Measurements from ENCODE around the gene ZMIZ2.

The ZMIZ2 gene

GRCh38 chr7:44750921-44751571 lies 2.4 kb downstream of the ZMIZ2 start:
- DNase-seq (ENCODE audit: low read depth, low spot score), result no peak

GRCh38 chr7:44752822-44753221 lies 4.2 kb downstream of the ZMIZ2 start:
- DNase-seq (ENCODE audit: low read depth, low spot score), result no peak
- no peak overlapping the region for H3K4me3 ChIP-seq (ENCODE audit: low read depth, low read length)
- no peak for TF ChIP-seq CTCF (IDR thresholded peaks at IDR 0.05; ENCODE audit: low read depth, low read length)
- in situ Hi-C loops (cut with HindIII; ENCODE audit: low sequenced_read_pairs), result no loop called here

More at GRCh38 chr7:44750921-44751571, 2.4 kb downstream of the ZMIZ2 start:
- in situ Hi-C loops (cut with HindIII; ENCODE audit: low sequenced_read_pairs), result no loop called here
- no peak for TF ChIP-seq CTCF (IDR thresholded peaks at IDR 0.05; ENCODE audit: low read depth, low read length)
- H3K4me3 ChIP-seq (ENCODE audit: low read depth, low read length), result no peak overlapping the region

GRCh38 chr7:44754802-44755697 lies 6.4 kb downstream of the ZMIZ2 start:
- no peak for TF ChIP-seq CTCF (IDR thresholded peaks at IDR 0.05; ENCODE audit: low read depth, low read length)
- no peak for DNase-seq (ENCODE audit: low read depth, low spot score)
- H3K4me3 ChIP-seq (ENCODE audit: low read depth, low read length), result no peak overlapping the region
- in situ Hi-C loops (cut with HindIII; ENCODE audit: low sequenced_read_pairs), result no loop called here

- H3K4me3 ChIP-seq (ENCODE audit: low read depth, low read length), result no peak overlapping the region
- in situ Hi-C loops (cut with HindIII; ENCODE audit: low sequenced_read_pairs), result no loop called here
Measured at GRCh38 chr7:44755698-44756627, 7.3 kb downstream of the ZMIZ2 start.

GRCh38 chr7:44756904-44757303 lies 8.3 kb downstream of the ZMIZ2 start:
- in situ Hi-C loops (cut with HindIII; ENCODE audit: low sequenced_read_pairs), result no loop called here
- H3K4me3 ChIP-seq (ENCODE audit: low read depth, low read length), result no peak overlapping the region
- TF ChIP-seq CTCF (IDR thresholded peaks at IDR 0.05; ENCODE audit: low read depth, low read length), result no peak
- no peak for DNase-seq (ENCODE audit: low read depth, low spot score)

More at GRCh38 chr7:44755698-44756627, 7.3 kb downstream of the ZMIZ2 start:
- no peak for DNase-seq (ENCODE audit: low read depth, low spot score)
- no peak for TF ChIP-seq CTCF (IDR thresholded peaks at IDR 0.05; ENCODE audit: low read depth, low read length)

GRCh38 chr7:44757311-44757710 lies 8.7 kb downstream of the ZMIZ2 start:
- no peak for DNase-seq (ENCODE audit: low read depth, low spot score)
- in situ Hi-C loops (cut with HindIII; ENCODE audit: low sequenced_read_pairs), result no loop called here
- no peak for TF ChIP-seq CTCF (IDR thresholded peaks at IDR 0.05; ENCODE audit: low read depth, low read length)
- no peak overlapping the region for H3K4me3 ChIP-seq (ENCODE audit: low read depth, low read length)

All from astrocyte of the spinal cord (primary cell).